ENCODE data around the gene ZNF598.

The ZNF598 gene

GRCh38 chr16:2009791-2010510 is at the start of gene ZNF598:
Gene ZNF598 (minus strand): TSS chr16:2009821.
- DNase-seq: peak; percentile 23

GRCh38 chr16:2058872-2059271 is 49.3 kb upstream of the ZNF598 start:
- DNase-seq: no peak

DNA sequence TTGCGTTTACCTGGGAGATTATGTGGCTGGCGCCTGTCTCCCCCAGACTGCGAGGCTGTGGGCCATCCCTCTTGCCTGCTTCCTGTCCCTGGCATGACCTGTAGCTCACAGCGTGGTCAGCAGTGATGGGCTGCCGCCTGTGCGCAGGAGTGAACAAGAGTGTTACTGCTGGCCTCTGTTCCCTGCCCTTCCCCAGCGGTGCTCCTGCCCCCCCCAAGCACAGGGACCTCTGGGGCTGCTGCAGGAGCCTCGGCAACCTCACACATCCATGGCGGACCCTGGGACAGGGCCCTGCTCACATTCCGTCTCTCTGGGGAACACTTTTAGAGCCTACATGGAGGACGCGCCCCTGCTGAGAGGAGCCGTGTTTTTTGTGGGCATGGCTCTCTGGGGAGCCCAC is 48.8 kb upstream of the ZNF598 start:
- DNase-seq: no peak

DNA sequence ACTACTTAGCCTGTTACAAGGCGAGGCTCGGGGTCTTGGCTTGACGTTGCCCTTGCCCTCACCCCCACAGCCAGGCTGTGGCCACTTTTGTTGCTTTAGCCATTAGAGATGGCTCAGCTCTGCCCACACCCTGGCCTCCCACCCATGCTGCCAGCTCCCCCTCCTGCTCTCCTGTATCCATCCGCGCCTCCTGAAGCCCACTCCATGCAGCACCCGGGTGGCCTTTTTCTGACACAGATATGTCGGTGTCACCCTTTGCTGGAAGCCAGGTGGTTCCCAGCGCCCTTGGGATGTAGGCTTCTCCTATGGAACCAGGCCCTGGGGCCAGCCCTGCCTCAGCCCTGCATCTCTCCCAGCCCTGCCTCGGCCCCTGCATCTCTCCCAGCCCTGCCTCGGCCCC is 47.8 kb upstream of the ZNF598 start:
- DNase-seq: no peak

DNA sequence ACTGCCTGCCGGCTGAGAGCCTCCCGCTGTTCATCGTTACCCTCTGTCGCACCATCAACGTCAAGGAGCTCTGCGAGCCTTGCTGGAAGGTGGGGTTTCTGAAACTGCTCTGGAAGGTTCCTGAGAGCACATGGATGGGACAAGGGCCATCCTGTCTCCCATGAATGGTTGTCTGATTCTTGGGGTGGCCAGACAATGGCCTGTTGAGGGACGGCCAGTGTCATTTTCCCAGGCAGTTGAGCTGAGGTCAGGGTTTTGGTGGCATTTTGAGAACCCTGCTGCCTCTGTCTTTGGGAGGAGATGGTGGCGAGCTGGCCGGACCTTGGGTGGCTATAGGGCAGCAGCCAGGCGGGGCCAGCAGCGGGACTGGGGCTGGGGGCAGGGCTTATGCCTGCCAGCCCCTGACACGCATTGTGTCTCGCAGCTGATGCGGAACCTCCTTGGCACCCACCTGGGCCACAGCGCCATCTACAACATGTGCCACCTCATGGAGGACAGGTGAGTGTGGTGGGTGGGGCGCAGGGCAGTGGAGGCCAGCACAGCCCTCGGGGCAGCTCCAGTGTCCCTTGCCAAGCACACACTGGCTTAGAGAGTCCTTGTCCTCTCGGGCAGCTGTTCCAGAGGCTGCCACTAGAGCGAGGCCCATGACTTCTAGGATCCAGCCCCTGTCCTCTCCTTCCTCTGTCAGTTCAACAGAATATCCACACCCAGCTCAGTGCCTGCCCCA is 47.2 kb upstream of the ZNF598 start:
- no peak for DNase-seq

GRCh38 chr16:2056077-2056476 is 46.5 kb upstream of the ZNF598 start:
- no peak for DNase-seq

DNA sequence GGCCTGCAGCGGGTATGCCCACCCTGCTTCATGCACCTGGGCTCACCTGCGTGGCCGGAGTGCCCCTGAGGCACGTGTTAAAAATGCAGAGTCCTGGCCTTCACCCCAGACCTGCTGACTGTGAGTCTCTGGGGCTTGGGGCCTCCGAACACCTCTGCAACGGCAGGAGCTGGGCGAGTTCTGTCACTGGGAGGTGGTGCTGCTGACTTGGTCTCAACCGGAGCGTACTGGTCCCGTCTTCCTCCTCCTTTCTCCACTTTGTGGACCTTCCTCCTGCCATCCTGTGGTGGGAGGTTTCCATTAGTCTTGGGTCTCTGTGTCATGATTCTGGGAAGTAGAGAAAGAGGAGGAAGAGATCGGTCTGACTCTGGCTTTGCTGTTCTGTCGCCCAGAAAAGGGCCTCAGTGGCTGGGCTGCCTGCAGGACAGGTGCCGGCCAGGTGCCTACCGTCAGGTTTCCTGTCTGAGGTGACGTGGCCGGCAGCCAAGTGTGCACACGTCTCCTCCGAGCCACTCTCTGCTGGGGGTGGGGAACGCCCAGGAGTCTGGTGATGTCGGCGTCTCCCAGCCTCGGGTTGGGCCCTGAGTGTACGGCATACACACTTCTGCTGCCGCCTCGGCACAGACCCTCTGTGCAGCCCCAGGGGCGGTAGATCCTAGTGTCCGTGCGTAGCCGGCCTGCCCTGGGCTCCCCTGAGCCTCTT is 45.1 kb upstream of the ZNF598 start:
- DNase-seq: no peak

DNA sequence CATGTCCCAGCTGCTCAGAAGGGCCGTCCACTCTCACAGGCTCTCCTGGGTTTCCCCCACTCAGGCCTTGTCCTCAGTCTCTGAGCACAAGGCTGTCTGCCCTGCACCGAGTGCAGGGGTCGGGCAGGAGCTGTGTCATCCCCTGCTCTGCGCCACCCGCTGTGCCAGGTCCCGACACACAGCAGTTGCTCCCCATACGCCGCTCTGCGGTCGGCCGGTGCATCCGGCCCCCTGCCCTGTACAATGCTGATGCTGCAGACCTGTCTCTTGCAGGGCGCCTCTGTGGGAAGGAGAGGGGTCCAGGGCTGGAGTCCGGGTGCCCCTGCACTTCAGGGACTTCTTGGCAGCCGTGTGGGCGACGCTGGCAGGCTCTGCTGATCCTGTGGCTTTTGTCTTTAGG is 44.3 kb upstream of the ZNF598 start:
- no peak for DNase-seq

- no peak for DNase-seq
These were observed 43.6 kb upstream of the ZNF598 start for GRCh38 chr16:2053211-2053610.

- no peak for DNase-seq
These were observed 38.5 kb upstream of the ZNF598 start for GRCh38 chr16:2048116-2048543.

GRCh38 chr16:2047330-2048115 is 37.9 kb upstream of the ZNF598 start, which contains the start of the genes NTHL1 and TSC2:
Gene NTHL1 (minus strand): TSS chr16:2047834. CDS start chr16:2047823, 11 bp downstream.
Gene TSC2 (plus strand): TSS chr16:2047985. CDS start chr16:2048616, 631 bp downstream.
- DNase-seq: peak; percentile 75

DNA sequence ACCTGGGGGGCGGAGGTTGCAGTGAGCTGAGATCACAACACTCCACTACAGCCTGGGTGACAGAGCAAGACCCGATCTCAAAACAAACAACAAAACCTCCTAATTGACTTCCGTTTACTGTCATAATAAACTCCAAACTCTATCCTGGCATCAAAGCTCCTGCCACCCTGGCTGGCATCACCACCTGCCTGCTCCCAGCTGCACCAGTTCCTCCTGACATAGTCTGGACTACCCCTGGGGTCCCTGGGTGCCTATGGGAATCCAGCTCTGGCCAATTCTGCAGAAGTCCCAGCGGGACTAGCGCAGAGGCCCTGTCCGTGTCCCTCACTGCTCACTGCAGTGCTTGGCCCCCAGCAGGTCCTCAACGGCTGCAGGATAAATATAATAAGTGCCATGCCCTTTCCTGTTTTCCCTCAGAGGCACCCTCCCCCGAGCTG is 37.3 kb upstream of the ZNF598 start:
- no peak for DNase-seq

- DNase-seq: no peak
These were observed 36.6 kb upstream of the ZNF598 start for GRCh38 chr16:2045965-2046892.

DNA sequence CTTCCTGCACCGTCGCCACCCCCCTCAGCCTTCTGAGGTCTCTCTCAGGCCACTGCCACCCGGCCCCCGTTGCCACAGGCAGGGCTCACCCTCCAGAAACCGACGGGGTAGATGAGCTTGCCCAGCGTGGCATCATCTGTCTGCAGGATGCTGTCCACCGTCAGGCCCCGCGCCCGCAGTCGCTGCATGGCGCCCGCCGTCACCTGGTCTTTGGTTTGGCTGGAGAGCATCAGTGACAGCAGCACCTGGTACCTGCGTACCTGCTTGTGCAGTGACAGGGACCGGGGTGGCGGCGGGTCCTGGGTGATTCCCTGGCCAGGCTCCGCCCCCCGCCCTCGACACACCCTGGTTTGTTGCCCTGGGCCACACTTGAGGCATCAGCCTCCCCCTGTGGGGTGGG is 34.9 kb upstream of the ZNF598 start:
- DNase-seq: no peak

- no peak for DNase-seq
These were observed 34.2 kb upstream of the ZNF598 start for GRCh38 chr16:2043667-2044451.

DNA sequence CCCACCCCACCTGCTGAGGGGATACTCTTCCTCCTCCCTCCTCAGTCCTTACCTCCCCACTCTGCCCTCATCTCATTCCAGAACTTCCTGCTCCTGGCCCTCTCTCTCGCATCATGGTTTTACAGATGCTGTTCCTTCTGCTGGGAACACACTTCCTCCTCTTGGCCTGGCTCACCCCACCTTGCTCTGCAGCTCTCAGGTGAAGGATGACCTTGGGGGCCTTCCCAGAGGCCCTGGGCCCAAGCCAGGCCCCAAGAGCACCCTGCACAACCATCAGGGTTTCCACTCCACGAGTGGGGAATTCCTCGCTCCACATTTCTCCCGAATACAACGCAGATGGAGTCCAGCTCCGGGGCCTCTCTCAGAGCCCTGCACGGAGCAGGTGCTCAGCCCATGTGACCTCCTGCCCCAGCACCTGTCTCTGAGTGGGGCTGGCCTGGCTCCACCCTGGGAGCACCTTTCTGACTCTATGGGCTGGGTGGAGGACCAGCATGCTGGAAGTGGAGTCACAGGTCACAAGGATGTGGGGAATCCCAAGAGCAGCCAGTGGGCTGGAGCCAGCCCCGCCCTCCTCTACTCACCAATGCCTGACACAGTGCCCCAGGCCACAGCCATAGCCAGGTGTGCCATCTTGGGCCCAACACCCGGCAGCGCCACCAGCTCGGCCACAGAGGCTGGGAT is 33.5 kb upstream of the ZNF598 start:
- DNase-seq: no peak

GRCh38 chr16:2042171-2042985 is 32.8 kb upstream of the ZNF598 start:
- no peak for DNase-seq

GRCh38 chr16:2040787-2041522 is 31.3 kb upstream of the ZNF598 start:
- no peak for DNase-seq

Data from NCI-H748 treated with DMSO at 0.1 percent for 48 hours (cell line).